HFF-Myc (cell line): ENCODE results near the gene RPN2.

Experiments used
- DNase-seq: peaks from one replicate; pipeline ENCODE4 v3.0.0-alpha.2; 2011; ENCODE audit warnings: low read depth; ENCODE audit errors: extremely low read depth
- H3K4me3 ChIP-seq: replicated peaks from 2 replicates; pipeline ENCODE4 v1.5.1; 2011; ENCODE audit warnings: low read depth, mild to moderate bottlenecking, control low read depth, low read length
- CTCF ChIP-seq: IDR thresholded peaks from 2 replicates; pipeline ENCODE4 v1.5.1; 2012; ENCODE audit warnings: mild to moderate bottlenecking, low read depth, low read length, control low read depth; ENCODE audit errors: missing control alignments

Gene RPN2

GRCh38 chr20:37229357-37229756, 50.2 kb downstream of the RPN2 start:
- H3K4me3 ChIP-seq = no peak overlapping the region
- no peak for DNase-seq
- no peak for TF ChIP-seq CTCF

GRCh38 chr20:37230200-37230599, 51.1 kb downstream of the RPN2 start:
- DNase-seq = no peak
- H3K4me3 ChIP-seq = no peak overlapping the region
- no peak for TF ChIP-seq CTCF

GRCh38 chr20:37231947-37232630, 53.0 kb downstream of the RPN2 start:
- no peak for DNase-seq
- no peak overlapping the region for H3K4me3 ChIP-seq
- TF ChIP-seq CTCF = no peak

- H3K4me3 ChIP-seq = no peak overlapping the region
- no peak for DNase-seq
- TF ChIP-seq CTCF = no peak
Measured at GRCh38 chr20:37233548-37234253, 54.6 kb downstream of the RPN2 start.

- no peak for DNase-seq
Measured at GRCh38 chr20:37234254-37234581, 55.1 kb downstream of the RPN2 start.

GRCh38 chr20:37235065-37235464, 55.9 kb downstream of the RPN2 start:
- H3K4me3 ChIP-seq = no peak overlapping the region
- TF ChIP-seq CTCF = no peak
- DNase-seq = no peak

More at GRCh38 chr20:37234254-37234581, 55.1 kb downstream of the RPN2 start:
- no peak for TF ChIP-seq CTCF
- no peak overlapping the region for H3K4me3 ChIP-seq
